GM18499 (cell line): ENCODE measurements around the gene PRKAR2B.
"Not testable (repeated sequence)": the region's sequence is repeated elsewhere in the genome, so short reads cannot be mapped to it uniquely, and the experiment has no call there.

Source experiments
- ATAC-seq: cut with Tn5 transposase; IDR thresholded peaks from one replicate; pipeline ENCODE4 v1.9.1; 2021; ENCODE audit warnings: moderate number of reproducible peaks; ENCODE audit not compliant: insufficient read depth, unreplicated experiment

PRKAR2B gene

GRCh38 chr7:107025449-107026103 is 18.9 kb upstream of the PRKAR2B start:
- no peak for ATAC-seq

GRCh38 chr7:107026166-107026565 is 18.3 kb upstream of the PRKAR2B start:
- ATAC-seq: no peak

- no peak for ATAC-seq
Measured at GRCh38 chr7:107027208-107027607, 17.3 kb upstream of the PRKAR2B start.

GRCh38 chr7:107029061-107029763 is 15.3 kb upstream of the PRKAR2B start:
- no peak for ATAC-seq

GRCh38 chr7:107029764-107030286 is 14.7 kb upstream of the PRKAR2B start:
- no peak for ATAC-seq

GRCh38 chr7:107032050-107032449 is 12.5 kb upstream of the PRKAR2B start:
- no peak for ATAC-seq

- ATAC-seq: no peak
Measured at GRCh38 chr7:107032720-107033438, 11.6 kb upstream of the PRKAR2B start.

- ATAC-seq: no peak
Measured at GRCh38 chr7:107034553-107034952, 10.0 kb upstream of the PRKAR2B start.

- no peak for ATAC-seq
Measured at GRCh38 chr7:107035446-107035845, 9.1 kb upstream of the PRKAR2B start.

GRCh38 chr7:107036535-107036934 is 8.0 kb upstream of the PRKAR2B start:
- ATAC-seq: no peak

GRCh38 chr7:107037717-107038603 is 6.5 kb upstream of the PRKAR2B start:
- ATAC-seq: no peak

GRCh38 chr7:107039199-107039900 is 5.2 kb upstream of the PRKAR2B start:
- no peak for ATAC-seq

GRCh38 chr7:107041097-107041496 is 3.4 kb upstream of the PRKAR2B start:
- ATAC-seq: no peak

GRCh38 chr7:107041764-107042163 is 2.7 kb upstream of the PRKAR2B start:
- ATAC-seq: not testable (repeated sequence)

- not testable (repeated sequence) for ATAC-seq
Measured at GRCh38 chr7:107042326-107042910, 2.1 kb upstream of the PRKAR2B start.

GRCh38 chr7:107043491-107043890 is 1.0 kb upstream of the PRKAR2B start:
- ATAC-seq: no peak

GRCh38 chr7:107043921-107044346 is 571 bp upstream of the PRKAR2B start:
- no peak for ATAC-seq

GRCh38 chr7:107045195-107045960 is 873 bp downstream of the PRKAR2B start:
- no peak for ATAC-seq
